MM.1S (cell line): ENCODE results near the gene ARFIP1.
"Not testable (repeated sequence)": the region's sequence is repeated elsewhere in the genome, so short reads cannot be mapped to it uniquely, and the experiment has no call there.

Experiments used
- DNase-seq: peaks from one replicate; pipeline ENCODE4 v3.0.0-alpha.2; 2015
- H2AFZ ChIP-seq: fragments of 300-600 bp; sonication (generic); 2 replicates; pipeline ENCODE4 v1.6.0; 2016; ENCODE audit warnings: antibody characterized with exemption, low read length
- H3F3A ChIP-seq: fragments of 300-600 bp; sonication (generic); 2 replicates; pipeline ENCODE4 v1.6.1; 2016; ENCODE audit warnings: mild to moderate bottlenecking, antibody characterized with exemption, low read length, moderate library complexity, mixed read lengths; ENCODE audit not compliant: insufficient read depth
- H3K27ac ChIP-seq: fragments of 300-600 bp; sonication (generic); 2 replicates; pipeline ENCODE4 v1.5.1; 2016; ENCODE audit warnings: mild to moderate bottlenecking, low read length
- H3K27me3 ChIP-seq: fragments of 300-600 bp; sonication (generic); replicated peaks from 2 replicates; pipeline ENCODE4 v1.6.0; 2016; ENCODE audit warnings: low read length; ENCODE audit not compliant: insufficient read depth
- H3K36me3 ChIP-seq: fragments of 300-600 bp; sonication (generic); replicated peaks from 2 replicates; pipeline ENCODE4 v1.6.1; 2016; ENCODE audit warnings: mild to moderate bottlenecking, low read length, mixed read lengths; ENCODE audit not compliant: insufficient read depth
- H3K4me1 ChIP-seq: fragments of 300-600 bp; sonication (generic); 2 replicates; pipeline ENCODE4 v1.6.1; 2016; ENCODE audit warnings: low read length, mixed read lengths
- H3K4me2 ChIP-seq: fragments of 300-600 bp; sonication (generic); 2 replicates; pipeline ENCODE4 v1.6.0; 2016; ENCODE audit warnings: low read depth, low read length
- H3K4me3 ChIP-seq: fragments of 300-600 bp; sonication (generic); 2 replicates; pipeline ENCODE4 v1.5.1; 2016; ENCODE audit warnings: low read length, mixed read lengths
- H3K79me2 ChIP-seq: fragments of 300-600 bp; sonication (generic); 2 replicates; pipeline ENCODE4 v1.6.1; 2016; ENCODE audit warnings: mixed run types, low read length, mixed read lengths
- H3K9ac ChIP-seq: fragments of 300-600 bp; sonication (generic); 2 replicates; pipeline ENCODE4 v1.6.1; 2016; ENCODE audit warnings: low read length, mixed read lengths
- H3K9me2 ChIP-seq: fragments of 300-600 bp; sonication (generic); replicated peaks from 2 replicates; pipeline ENCODE4 v1.6.1; 2016; ENCODE audit warnings: mild to moderate bottlenecking, low read length, mixed read lengths; ENCODE audit not compliant: insufficient read depth
- H3K9me3 ChIP-seq: fragments of 300-600 bp; sonication (generic); replicated peaks from 2 replicates; pipeline ENCODE4 v1.6.1; 2016; ENCODE audit warnings: mild to moderate bottlenecking, low read length, mixed read lengths; ENCODE audit not compliant: insufficient read depth
- H4K20me1 ChIP-seq: fragments of 300-600 bp; sonication (generic); 2 replicates; pipeline ENCODE4 v1.6.1; 2016; ENCODE audit warnings: mild to moderate bottlenecking, low read length, moderate library complexity, mixed read lengths; ENCODE audit not compliant: insufficient read depth
- CTCF ChIP-seq: fragments of 300-600 bp; sonication (generic); IDR thresholded peaks from 2 replicates; pipeline ENCODE4 v1.5.1; 2016; ENCODE audit warnings: antibody characterized with exemption, low read length, mixed read lengths
- EZH2 ChIP-seq: fragments of 300-600 bp; sonication (generic); optimal IDR thresholded peaks from 2 replicates; pipeline ENCODE3; 2017; ENCODE audit warnings: low read depth, mild to moderate bottlenecking, antibody characterized with exemption, low read length, mixed read lengths
- EZH2phosphoT487 ChIP-seq: fragments of 300-600 bp; sonication (generic); IDR thresholded peaks from 2 replicates; pipeline ENCODE4 v1.6.1; 2018; ENCODE audit warnings: antibody characterized with exemption, low read length

ARFIP1 gene

DNA sequence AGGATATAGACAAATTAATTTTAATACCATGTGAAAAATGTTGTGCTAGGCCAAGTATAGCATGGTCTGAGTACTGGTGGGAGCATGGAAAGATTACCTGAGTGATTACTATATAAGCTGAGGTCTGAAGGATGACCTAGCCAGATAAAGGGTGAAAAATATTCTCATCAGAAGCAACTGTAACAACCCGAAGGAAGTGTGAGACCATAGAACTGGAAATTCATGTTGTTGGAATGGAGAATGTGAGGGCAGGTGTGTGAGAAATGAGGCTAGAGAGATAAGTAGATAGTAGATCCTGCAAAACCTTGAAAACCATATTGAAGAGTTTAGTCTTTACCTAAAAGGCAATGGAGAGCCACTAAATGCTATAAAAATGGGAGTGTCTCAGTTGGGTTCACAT is 71.5 kb downstream of the ARFIP1 start:
- no peak overlapping the region for H3K4me2 ChIP-seq
- no peaks in the 10 kb centered on the region for H3K36me3 ChIP-seq
- no peak overlapping the region for H2AFZ ChIP-seq
- no peak for TF ChIP-seq EZH2phosphoT487
- no peak for TF ChIP-seq CTCF
- no peak for TF ChIP-seq EZH2
- no peaks in the 10 kb centered on the region for H3F3A ChIP-seq
- H3K27me3 ChIP-seq = no peaks in the 10 kb centered on the region
- 0 out of 2 replicates have a peak, but pooled peaks cover 6% of the 10 kb centered on the region for H3K9me3 ChIP-seq
- no peak overlapping the region for H3K9ac ChIP-seq
- H3K4me3 ChIP-seq = no peak overlapping the region
- H3K27ac ChIP-seq = no peak overlapping the region
- no peaks in the 10 kb centered on the region for H3K9me2 ChIP-seq
- peaks cover 23% of the 10 kb centered on the region for H3K4me1 ChIP-seq
- DNase-seq = no peak
- H4K20me1 ChIP-seq = no peaks in the 10 kb centered on the region
- peaks cover 22% of the 10 kb centered on the region; the same call in 1 of the 2 replicates for H3K79me2 ChIP-seq

GRCh38 chr4:152853293-152853692 is 73.5 kb downstream of the ARFIP1 start:
- no peaks in the 10 kb centered on the region for H4K20me1 ChIP-seq
- no peak overlapping the region for H3K9ac ChIP-seq
- peaks cover 22% of the 10 kb centered on the region; the same call in 1 of the 2 replicates for H3K79me2 ChIP-seq
- H3K27ac ChIP-seq = no peak overlapping the region
- no peak overlapping the region for H3K4me3 ChIP-seq
- no peak overlapping the region for H3K4me2 ChIP-seq
- H2AFZ ChIP-seq = no peak overlapping the region
- peaks cover 23% of the 10 kb centered on the region for H3K4me1 ChIP-seq
- TF ChIP-seq EZH2phosphoT487 = no peak
- no peak for TF ChIP-seq CTCF
- no peak for TF ChIP-seq EZH2
- no peak for DNase-seq
- H3F3A ChIP-seq = no peaks in the 10 kb centered on the region
- H3K27me3 ChIP-seq = no peaks in the 10 kb centered on the region
- H3K9me2 ChIP-seq = no peaks in the 10 kb centered on the region
- no peaks in the 10 kb centered on the region for H3K36me3 ChIP-seq
- H3K9me3 ChIP-seq = 0 out of 2 replicates have a peak, but pooled peaks cover 6% of the 10 kb centered on the region

DNA sequence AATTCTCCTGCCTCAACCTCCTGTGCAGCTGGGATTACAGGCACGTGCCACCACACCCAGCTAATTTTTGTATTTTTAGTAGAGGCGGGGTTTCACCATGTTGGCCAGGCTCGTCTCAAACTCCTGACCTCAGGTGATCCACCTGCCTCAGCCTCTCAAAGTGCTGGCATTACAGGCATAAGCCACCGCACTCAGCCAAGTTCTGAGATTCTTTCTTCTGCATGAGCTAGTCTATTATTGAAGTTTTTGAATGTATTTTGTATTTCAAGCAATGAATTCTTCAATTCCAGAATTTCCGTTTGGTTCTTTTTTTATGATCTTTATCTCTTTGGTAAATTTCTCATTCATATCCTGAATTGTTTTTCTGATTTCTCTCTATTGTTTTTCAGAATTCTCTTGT is 74.3 kb downstream of the ARFIP1 start:
- H2AFZ ChIP-seq, DNase-seq, H3K4me3 ChIP-seq, H3K4me2 ChIP-seq, H3F3A ChIP-seq, H3K9ac ChIP-seq, H3K36me3 ChIP-seq, H3K9me2 ChIP-seq, H3K27me3 ChIP-seq, H3K27ac ChIP-seq, H4K20me1 ChIP-seq, H3K9me3 ChIP-seq: not testable (repeated sequence)
- peaks cover 23% of the 10 kb centered on the region for H3K4me1 ChIP-seq
- peaks cover 22% of the 10 kb centered on the region; the same call in 1 of the 2 replicates for H3K79me2 ChIP-seq

DNA sequence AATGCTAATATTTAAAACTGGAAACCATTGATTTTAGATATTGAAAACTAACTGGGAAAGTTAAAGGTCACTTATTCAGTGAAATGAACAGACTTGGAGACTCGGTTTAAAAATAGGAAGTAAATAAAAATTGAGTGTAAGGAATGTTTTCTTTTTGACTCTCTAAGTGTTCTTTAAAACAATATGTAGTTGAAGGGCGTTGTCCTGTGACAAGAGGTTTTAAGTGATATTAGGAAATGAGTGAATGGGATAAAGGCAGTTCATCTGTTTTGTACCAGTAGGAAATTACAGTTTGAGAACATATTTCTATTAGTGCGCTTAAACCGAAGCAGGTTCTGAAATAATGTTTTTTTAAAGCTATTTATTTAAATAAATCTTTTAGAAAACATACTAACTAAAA is 77.2 kb downstream of the ARFIP1 start:
- H3K9ac ChIP-seq = no peak overlapping the region
- TF ChIP-seq EZH2 (no peak), EZH2phosphoT487 (no peak), CTCF (no peak)
- H3K9me3 ChIP-seq = 0 out of 2 replicates have a peak, but pooled peaks cover 6% of the 10 kb centered on the region
- H3K79me2 ChIP-seq = peaks cover 17% of the 10 kb centered on the region; the same call in 1 of the 2 replicates
- no peak overlapping the region for H3K4me2 ChIP-seq
- H3K27me3 ChIP-seq = no peaks in the 10 kb centered on the region
- no peak overlapping the region for H2AFZ ChIP-seq
- no peaks in the 10 kb centered on the region for H3K36me3 ChIP-seq
- H3K9me2 ChIP-seq = no peaks in the 10 kb centered on the region
- no peaks in the 10 kb centered on the region for H3F3A ChIP-seq
- H4K20me1 ChIP-seq = no peaks in the 10 kb centered on the region
- no peaks in the 10 kb centered on the region for H3K4me1 ChIP-seq
- no peak overlapping the region for H3K4me3 ChIP-seq
- H3K27ac ChIP-seq = no peak overlapping the region
- DNase-seq = no peak
